HUDEP-2 (cell line): ENCODE data around the gene TRMT44.

Source experiments
- DNase-seq, 76 experiments: peaks; one replicate each; lab custom pipeline; 2025; ENCODE audit not compliant: unreplicated experiment in 76 of 76; lab: John Stamatoyannopoulos, UW

Gene TRMT44

GRCh38 chr4:8440492-8441311, at the start of gene TRMT44, which contains the start of gene ACOX3:
Gene TRMT44 (plus strand): TSS chr4:8440777. CDS start chr4:8440823, 46 bp downstream.
Gene ACOX3 (minus strand): TSS chr4:8440723. CDS start chr4:8416521, 24,202 bp downstream.
- peak in 73 of 76 experiments; percentile 24 to 91 (median 77) for DNase-seq

DNA sequence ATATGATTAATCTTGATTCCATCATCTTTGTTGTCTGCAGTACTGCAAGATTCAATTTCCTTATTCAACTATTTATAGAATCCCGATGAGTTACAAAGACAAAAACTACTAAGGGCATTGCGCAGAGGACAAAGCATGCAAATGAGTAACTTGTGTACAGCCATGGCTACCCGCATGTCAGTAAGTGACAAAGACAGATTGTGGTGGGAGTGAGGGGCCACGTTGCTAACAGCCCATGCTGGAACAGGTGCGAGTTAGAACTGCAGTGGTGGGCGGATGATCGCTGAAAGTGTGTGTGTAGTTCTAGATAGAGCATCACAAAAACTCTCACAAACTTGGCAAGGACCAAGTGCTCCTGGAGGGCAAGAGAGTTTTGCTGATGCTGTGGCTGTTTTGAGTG, 49.5 kb upstream of the TRMT44 start:
- no peak for DNase-seq

GRCh38 chr4:8391972-8392371, 48.6 kb upstream of the TRMT44 start:
- no peak for DNase-seq

DNA sequence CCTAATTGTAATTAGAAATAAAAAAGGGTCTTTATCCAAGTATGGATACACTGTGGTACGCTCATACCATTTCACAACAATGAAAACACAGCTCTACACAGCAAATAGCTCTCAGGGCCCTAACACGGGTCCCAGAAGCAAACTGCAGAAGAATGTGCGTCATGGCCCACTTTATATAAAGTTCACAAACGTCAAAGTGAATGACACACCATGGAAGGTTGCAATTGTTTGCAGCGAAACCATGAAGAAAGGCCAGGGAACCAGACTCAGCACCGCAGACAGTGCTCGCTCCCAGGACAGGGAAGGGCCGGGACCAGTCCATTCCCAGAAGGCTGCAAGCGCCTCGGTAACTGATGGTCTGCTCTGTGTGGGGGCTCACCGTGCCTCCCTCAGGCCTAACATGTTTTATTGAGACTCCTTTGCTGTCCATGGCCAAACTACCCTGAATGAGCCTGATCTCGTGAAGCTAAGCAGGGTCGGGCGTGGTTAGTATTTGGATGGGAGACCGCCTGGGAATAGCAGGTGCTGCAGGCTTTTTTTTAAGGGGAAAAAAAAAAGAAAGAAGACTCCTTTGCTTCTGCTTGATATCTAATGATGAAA, 47.9 kb upstream of the TRMT44 start:
- DNase-seq: peak in 3 of 76 experiments; percentile 0 to 15 (median 5)

DNA sequence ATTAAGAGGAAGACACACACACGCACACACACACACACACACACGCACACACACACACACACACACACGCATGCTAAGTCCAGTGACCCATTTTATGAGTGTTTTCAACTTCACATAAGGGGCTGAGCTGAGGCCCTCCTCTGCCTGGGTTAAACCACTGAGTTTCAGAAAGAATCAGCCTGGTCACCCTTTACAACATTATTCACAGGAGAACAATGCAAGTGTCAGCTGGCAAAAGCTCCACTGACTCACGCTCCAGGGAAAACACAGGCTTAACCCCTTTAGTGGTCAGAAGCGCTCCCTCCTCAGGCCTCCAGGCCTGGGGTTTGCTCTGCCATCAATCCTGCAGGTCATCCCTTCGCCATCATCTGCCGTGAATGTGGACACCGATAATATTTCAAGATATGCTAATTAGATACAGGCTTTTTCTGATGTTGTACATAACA, 47.0 kb upstream of the TRMT44 start:
- DNase-seq: no peak

GRCh38 chr4:8394061-8394519, 46.5 kb upstream of the TRMT44 start:
- no peak for DNase-seq

DNA sequence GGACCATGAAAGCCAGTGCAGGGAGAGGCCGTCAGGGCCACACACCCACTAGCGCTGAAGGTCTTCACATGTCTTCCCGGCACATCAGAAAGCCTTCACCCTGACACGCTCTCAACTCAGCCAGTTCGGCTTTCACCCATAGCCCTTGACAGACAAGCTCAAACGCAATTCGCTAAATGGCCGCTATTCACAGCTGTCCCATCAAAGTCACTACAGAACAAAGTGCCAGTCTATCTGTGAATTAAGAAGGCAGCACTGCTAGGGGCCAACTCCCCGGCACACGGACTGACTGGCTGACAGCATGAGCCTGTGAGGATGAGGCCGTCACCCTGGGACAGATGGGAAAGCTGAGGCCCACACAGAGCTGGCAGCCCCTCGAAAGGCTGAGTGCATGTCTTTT, 45.8 kb upstream of the TRMT44 start:
- no peak for DNase-seq

GRCh38 chr4:8395504-8396296, 44.9 kb upstream of the TRMT44 start:
- DNase-seq: no peak

- DNase-seq: no peak
These were observed 43.7 kb upstream of the TRMT44 start for GRCh38 chr4:8396762-8397406.

DNA sequence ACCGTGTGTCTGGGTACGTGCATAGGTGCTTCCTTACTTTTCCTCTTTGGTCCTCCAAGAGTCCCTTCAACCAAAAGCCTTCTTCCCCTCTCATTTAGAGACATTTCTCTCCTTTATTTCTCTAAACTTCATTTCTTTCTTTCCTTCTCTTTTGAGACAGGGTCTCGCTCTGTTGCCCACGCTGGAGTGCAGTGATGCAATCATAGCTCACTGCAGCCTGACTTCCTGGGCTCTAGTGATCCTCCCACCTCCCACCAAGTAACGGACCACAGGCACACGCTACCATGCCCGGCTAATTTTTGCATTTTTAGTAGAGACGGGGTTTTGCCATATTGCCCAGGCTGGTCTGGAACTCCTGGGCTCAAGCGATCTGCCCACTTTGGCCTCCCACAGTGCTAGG, 42.2 kb upstream of the TRMT44 start:
- no peak for DNase-seq

DNA sequence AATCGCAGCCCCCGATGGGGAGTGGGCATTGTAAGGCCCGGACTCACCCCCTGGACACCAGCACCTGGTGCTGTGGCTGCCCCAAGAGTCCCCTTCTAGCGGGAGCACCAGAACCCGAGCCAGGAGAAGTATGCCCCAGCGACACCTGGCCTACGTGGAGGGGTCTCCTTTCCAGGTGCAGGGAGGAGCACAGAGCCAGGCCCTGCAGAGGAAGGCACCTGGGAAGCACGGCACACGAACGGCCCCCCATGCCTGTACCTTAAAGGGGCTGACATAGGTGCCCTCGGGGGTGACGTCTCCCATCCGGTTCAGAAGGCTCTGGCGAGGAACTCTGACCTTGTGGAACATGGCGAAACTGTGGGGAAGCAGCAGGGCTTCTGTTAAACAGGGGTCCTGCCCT, 41.3 kb upstream of the TRMT44 start:
- DNase-seq: no peak

GRCh38 chr4:8400632-8401325, 39.8 kb upstream of the TRMT44 start:
- no peak for DNase-seq

DNA sequence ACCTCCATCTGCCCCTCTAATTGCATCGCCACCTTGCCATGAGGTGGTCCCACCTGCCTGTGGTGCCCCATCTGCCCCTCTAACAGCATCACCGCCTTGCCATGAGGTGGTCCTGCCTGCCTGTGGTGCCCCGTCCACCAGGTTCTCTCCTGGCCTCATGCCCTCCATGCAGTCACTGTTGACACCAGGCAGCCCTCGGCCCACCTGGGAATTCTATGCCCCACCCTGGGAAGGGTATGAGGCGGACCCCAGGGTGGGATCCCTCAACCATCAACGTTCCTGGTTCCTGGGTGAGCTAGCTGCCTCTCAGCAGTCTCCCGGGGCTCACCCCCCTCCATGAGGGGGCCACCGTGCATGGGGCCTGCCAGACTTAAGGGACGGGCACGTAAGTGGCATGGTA, 38.9 kb upstream of the TRMT44 start:
- DNase-seq: no peak

- DNase-seq: no peak
These were observed 38.4 kb upstream of the TRMT44 start for GRCh38 chr4:8402181-8402597.

DNA sequence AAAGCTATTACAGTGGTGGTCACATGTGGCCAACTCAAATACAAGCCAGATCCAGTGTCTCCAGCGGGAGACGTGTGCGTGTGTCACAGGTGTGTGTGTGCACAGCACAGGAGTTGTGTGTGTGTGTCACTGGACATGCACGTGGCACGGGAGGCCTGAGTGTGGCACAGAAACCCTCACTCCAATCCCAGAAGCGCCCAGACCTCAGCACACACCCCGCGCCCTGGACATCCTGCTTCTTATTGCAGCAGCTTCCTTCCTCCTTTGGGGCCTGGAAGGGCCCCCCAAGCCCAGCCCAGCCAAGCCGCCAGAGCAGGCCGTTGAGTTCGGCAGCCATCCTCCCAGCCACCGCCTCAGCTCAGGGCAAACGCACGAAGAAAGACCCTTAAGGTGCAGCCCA, 37.9 kb upstream of the TRMT44 start:
- no peak for DNase-seq

DNA sequence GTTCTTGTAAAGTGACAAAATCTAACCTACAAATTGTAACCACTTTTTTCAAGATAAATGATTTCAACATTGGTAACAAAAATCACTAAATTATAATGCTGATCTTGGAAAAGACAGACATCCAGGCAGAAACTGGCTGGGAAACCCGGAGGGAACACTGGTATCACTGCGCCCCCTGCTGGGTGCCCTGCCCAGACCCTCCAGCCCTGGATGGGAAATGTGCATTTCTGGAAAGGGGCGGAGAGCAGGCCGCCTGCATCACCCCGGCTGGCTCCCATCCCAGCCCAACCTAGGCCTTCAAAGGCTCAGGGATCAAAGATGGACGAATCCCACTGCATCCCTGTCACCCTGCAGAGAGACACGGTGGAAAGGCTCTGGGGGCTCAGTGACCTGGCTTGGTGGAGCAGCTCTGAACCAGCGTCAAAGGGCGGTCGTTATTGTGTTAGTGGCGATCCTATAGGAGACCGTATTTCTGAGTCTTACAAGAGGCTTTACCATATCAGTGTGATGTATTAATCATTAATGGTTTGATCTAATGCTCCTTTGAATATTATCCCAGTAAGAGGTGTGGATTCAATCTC, 37.3 kb upstream of the TRMT44 start:
- DNase-seq: peak in 58 of 76 experiments; percentile 1 to 67 (median 36)

- DNase-seq: no peak
These were observed 36.6 kb upstream of the TRMT44 start for GRCh38 chr4:8403976-8404375.

GRCh38 chr4:8404791-8405515, 35.6 kb upstream of the TRMT44 start:
- DNase-seq: no peak

- no peak for DNase-seq
These were observed 35.1 kb upstream of the TRMT44 start for GRCh38 chr4:8405516-8405875.
